Panc1 (cell line): ENCODE results near the gene HTT-AS. TPM values are rescaled to one million over a fixed set of nuclear protein-coding genes. Genes with fewer than 3 reads are reported as not detected.

Source experiments
- ATAC-seq: fragments of 200-7000 bp; cut with Tn5 transposase; 2 replicates; pipeline ENCODE4 v1.9.1; 2020; ENCODE audit warnings: mild to moderate bottlenecking, moderate library complexity
- BruUV-seq: library from RNA; stranded (reverse); fragments of 400-500 nt; replicated peaks from 2 replicates; lab custom pipeline; 2021; lab: Mats Ljungman, UMichigan
- CTCF ChIA-PET: fragments of 300-600 bp; sonication (Branson Sonifier 250); formaldehyde crosslinking; loops from one replicate; lab custom pipeline; 2022; ENCODE audit warnings: antibody characterized with exemption; lab: Charles Lee
- POLR2A ChIA-PET: fragments of 300-600 bp; sonication (Branson Sonifier 250); formaldehyde crosslinking; loops from one replicate; lab custom pipeline; 2022; ENCODE audit warnings: antibody characterized with exemption; lab: Charles Lee
- DNase-seq: peaks from one replicate; pipeline ENCODE4 v3.0.0-alpha.2; 2010; ENCODE audit warnings: low read depth, low spot score
- H3K27ac ChIP-seq: 2 replicates; pipeline ENCODE4 v1.5.1; 2011; ENCODE audit warnings: mild to moderate bottlenecking, low read length, inconsistent platforms
- H3K27me3 ChIP-seq: fragments of 200-500 bp; sonication (Bioruptor generic); 2 replicates; pipeline ENCODE4 v1.6.0; 2014; ENCODE audit warnings: low read length, inconsistent platforms; ENCODE audit not compliant: control insufficient read depth, insufficient read depth
- H3K36me3 ChIP-seq: fragments of 200-500 bp; sonication (Bioruptor generic); 2 replicates; pipeline ENCODE4 v1.5.1; 2014; ENCODE audit warnings: inconsistent platforms, mild to moderate bottlenecking, low read length, moderate library complexity; ENCODE audit not compliant: control insufficient read depth, insufficient read depth
- H3K4me1 ChIP-seq: 2 replicates; pipeline ENCODE4 v1.5.1; 2011; ENCODE audit warnings: inconsistent platforms, mild to moderate bottlenecking, low read length, moderate library complexity; ENCODE audit not compliant: control insufficient read depth, insufficient read depth
- H3K4me3 ChIP-seq, 2 experiments: 2 replicates each; pipeline ENCODE4 v1.5.1; 2011 to 2012; ENCODE audit warnings: low read depth in 2 of 2, low read length in 2 of 2, mild to moderate bottlenecking in 2 of 2, inconsistent platforms in 1 of 2, moderate library complexity in 1 of 2
- H3K9me3 ChIP-seq: fragments of 200-500 bp; sonication (Bioruptor generic); 2 replicates; pipeline ENCODE4 v1.5.1; 2014; ENCODE audit warnings: low read depth, mild to moderate bottlenecking, inconsistent platforms, low read length, moderate library complexity; ENCODE audit not compliant: control insufficient read depth, insufficient read depth
- POLR2AphosphoS5 ChIP-seq: IDR thresholded peaks from 2 replicates; pipeline ENCODE4 v1.6.1; 2012; ENCODE audit warnings: mild to moderate bottlenecking, low read depth, low read length, moderate library complexity
- SIN3A ChIP-seq: IDR thresholded peaks from 2 replicates; pipeline ENCODE4 v1.6.1; 2012; ENCODE audit warnings: low read depth, mild to moderate bottlenecking, low read length, moderate library complexity, borderline replicate concordance; ENCODE audit not compliant: insufficient read depth
- TCF7L2 ChIP-seq: IDR thresholded peaks from 2 replicates; pipeline ENCODE4 v1.6.1; 2011; ENCODE audit warnings: mild to moderate bottlenecking, low read depth, low read length, inconsistent platforms
- in situ Hi-C: cut with HindIII; loops from 2 replicates; pipeline ENCODE4 v1.10.0; 2016; ENCODE audit warnings: low sequenced_read_pairs, low pct_unique_long_range_greater_than_20kb
- intact Hi-C: fragments of 100-400 bp; cut with micrococcal nuclease; formaldehyde crosslinking; loops from one replicate; pipeline ENCODE4 v1.10.0; 2022; ENCODE audit not compliant: unreplicated experiment
- total RNA-seq: library from RNA; stranded (reverse); gene quantifications from one replicate; pipeline ENCODE4 v1.2.1, GENCODE V29; 2021; ENCODE audit not compliant: unreplicated experiment
- TF ChIP-seq, protein P1 (sequence below), 2 experiments: IDR thresholded peaks; 2 replicates each; pipeline ENCODE4 v1.6.1; 2011 to 2012; ENCODE audit warnings: low read depth in 2 of 2, control low read depth in 1 of 2, low read length in 1 of 2, mild to moderate bottlenecking in 1 of 2, moderate library complexity in 1 of 2; ENCODE audit not compliant: insufficient read depth in 1 of 2
- TF ChIP-seq, protein P2 (sequence below): fragments of 450-650 bp; IDR thresholded peaks from 2 replicates; pipeline ENCODE4 v1.5.1; 2017; ENCODE audit warnings: mild to moderate bottlenecking

Gene HTT-AS
- total RNA-seq, 1 experiment from 2014 or later = not detected

DNA sequence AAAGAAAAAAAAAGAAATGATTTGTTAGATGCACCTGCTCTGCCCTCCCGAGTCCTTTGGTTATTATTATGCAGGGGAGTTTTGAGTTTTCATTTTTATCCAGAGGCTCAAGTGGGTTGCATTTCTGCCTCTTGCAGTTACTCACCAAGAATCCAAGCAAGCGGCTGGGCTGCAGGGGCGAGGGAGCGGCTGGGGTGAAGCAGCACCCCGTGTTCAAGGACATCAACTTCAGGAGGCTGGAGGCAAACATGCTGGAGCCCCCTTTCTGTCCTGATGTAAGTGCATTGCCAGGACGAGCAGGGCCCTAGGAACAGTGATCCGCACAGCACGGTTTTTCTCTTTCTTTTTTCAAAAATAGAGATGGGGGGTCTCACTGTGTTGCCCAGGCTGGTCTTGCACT is 39.1 kb downstream of the HTT-AS start:
- no peaks in the 10 kb centered on the region for H3K4me1 ChIP-seq
- in situ Hi-C loops = no loop called here
- H3K9me3 ChIP-seq = no peaks in the 10 kb centered on the region
- ChIA-PET POLR2A (no interaction called here), CTCF (no interaction called here)
- DNase-seq (no peak), ATAC-seq (no peak)
- no peaks in the 10 kb centered on the region for H3K36me3 ChIP-seq
- no TSS peak for BruUV-seq
- intact Hi-C loops = no loop called here
- no peak for TF ChIP-seq POLR2AphosphoS5
- no peak for TF ChIP-seq TCF7L2
- no peak for TF ChIP-seq SIN3A
- TF ChIP-seq, protein P1, sequence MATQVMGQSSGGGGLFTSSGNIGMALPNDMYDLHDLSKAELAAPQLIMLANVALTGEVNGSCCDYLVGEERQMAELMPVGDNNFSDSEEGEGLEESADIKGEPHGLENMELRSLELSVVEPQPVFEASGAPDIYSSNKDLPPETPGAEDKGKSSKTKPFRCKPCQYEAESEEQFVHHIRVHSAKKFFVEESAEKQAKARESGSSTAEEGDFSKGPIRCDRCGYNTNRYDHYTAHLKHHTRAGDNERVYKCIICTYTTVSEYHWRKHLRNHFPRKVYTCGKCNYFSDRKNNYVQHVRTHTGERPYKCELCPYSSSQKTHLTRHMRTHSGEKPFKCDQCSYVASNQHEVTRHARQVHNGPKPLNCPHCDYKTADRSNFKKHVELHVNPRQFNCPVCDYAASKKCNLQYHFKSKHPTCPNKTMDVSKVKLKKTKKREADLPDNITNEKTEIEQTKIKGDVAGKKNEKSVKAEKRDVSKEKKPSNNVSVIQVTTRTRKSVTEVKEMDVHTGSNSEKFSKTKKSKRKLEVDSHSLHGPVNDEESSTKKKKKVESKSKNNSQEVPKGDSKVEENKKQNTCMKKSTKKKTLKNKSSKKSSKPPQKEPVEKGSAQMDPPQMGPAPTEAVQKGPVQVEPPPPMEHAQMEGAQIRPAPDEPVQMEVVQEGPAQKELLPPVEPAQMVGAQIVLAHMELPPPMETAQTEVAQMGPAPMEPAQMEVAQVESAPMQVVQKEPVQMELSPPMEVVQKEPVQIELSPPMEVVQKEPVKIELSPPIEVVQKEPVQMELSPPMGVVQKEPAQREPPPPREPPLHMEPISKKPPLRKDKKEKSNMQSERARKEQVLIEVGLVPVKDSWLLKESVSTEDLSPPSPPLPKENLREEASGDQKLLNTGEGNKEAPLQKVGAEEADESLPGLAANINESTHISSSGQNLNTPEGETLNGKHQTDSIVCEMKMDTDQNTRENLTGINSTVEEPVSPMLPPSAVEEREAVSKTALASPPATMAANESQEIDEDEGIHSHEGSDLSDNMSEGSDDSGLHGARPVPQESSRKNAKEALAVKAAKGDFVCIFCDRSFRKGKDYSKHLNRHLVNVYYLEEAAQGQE (IDR thresholded peaks at IDR 0.05; ENCODE audit: insufficient read depth in 1 of 2, low read depth in 2 of 2, low read length in 1 of 2) = no peak
- TF ChIP-seq, protein P2, sequence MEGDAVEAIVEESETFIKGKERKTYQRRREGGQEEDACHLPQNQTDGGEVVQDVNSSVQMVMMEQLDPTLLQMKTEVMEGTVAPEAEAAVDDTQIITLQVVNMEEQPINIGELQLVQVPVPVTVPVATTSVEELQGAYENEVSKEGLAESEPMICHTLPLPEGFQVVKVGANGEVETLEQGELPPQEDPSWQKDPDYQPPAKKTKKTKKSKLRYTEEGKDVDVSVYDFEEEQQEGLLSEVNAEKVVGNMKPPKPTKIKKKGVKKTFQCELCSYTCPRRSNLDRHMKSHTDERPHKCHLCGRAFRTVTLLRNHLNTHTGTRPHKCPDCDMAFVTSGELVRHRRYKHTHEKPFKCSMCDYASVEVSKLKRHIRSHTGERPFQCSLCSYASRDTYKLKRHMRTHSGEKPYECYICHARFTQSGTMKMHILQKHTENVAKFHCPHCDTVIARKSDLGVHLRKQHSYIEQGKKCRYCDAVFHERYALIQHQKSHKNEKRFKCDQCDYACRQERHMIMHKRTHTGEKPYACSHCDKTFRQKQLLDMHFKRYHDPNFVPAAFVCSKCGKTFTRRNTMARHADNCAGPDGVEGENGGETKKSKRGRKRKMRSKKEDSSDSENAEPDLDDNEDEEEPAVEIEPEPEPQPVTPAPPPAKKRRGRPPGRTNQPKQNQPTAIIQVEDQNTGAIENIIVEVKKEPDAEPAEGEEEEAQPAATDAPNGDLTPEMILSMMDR = no peak
- H3K27me3 ChIP-seq = no peaks in the 10 kb centered on the region
- no peak overlapping the region for H3K27ac ChIP-seq
- no peak overlapping the region for H3K4me3 ChIP-seq

DNA sequence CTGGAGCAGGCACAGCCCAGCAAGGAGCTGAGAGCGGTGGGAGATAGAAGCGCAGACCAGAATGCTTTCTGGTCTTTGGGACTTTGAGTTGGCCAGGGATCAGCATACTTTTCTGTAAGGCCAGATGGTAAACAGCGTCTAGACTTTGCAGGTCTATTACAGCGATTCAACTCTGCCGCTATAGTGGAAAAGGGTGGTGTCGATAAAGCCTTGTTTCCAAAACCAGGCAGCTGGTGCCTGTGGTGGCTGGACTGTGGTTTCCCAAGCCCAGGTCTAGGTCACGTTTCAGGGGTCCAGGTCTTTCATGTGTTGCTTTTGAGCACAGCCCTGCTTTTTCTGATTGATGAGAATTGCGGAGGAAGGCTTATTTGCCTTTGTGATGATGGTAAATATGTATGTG is 40.1 kb downstream of the HTT-AS start:
- ChIA-PET CTCF (no interaction called here), POLR2A (no interaction called here)
- no peak overlapping the region for H3K27ac ChIP-seq
- H3K4me3 ChIP-seq = no peak overlapping the region
- DNase-seq (no peak), ATAC-seq (no peak)
- intact Hi-C loops = no loop called here
- TF ChIP-seq, protein P2 = no peak
- TF ChIP-seq TCF7L2 (no peak), SIN3A (no peak), POLR2AphosphoS5 (no peak)
- TF ChIP-seq, protein P1 (IDR thresholded peaks at IDR 0.05; ENCODE audit: insufficient read depth in 1 of 2, low read depth in 2 of 2, low read length in 1 of 2) = no peak
- no peaks in the 10 kb centered on the region for H3K9me3 ChIP-seq
- H3K36me3 ChIP-seq = no peaks in the 10 kb centered on the region
- no peaks in the 10 kb centered on the region for H3K4me1 ChIP-seq
- in situ Hi-C loops = no loop called here
- no peaks in the 10 kb centered on the region for H3K27me3 ChIP-seq
- no TSS peak for BruUV-seq
